GM19372 (cell line): ENCODE data around the gene RNF145.
"Not testable (repeated sequence)": the region's sequence is repeated elsewhere in the genome, so short reads cannot be mapped to it uniquely, and the experiment has no call there.

ENCODE experiments used
- ATAC-seq: cut with Tn5 transposase; IDR thresholded peaks from one replicate; pipeline ENCODE4 v1.9.1; 2021; ENCODE audit warnings: mild to moderate bottlenecking, low read depth, moderate library complexity; ENCODE audit not compliant: unreplicated experiment

Gene RNF145

GRCh38 chr5:159123189-159123588 is 86.2 kb downstream of the RNF145 start:
- ATAC-seq: no peak

- no peak for ATAC-seq
Observed at GRCh38 chr5:159121061-159121460, 88.3 kb downstream of the RNF145 start.

GRCh38 chr5:159120446-159120845 is 88.9 kb downstream of the RNF145 start:
- peak; percentile 56 for ATAC-seq

- ATAC-seq: not testable (repeated sequence)
Observed at GRCh38 chr5:159119842-159120241, 89.5 kb downstream of the RNF145 start.

- not testable (repeated sequence) for ATAC-seq
Observed at GRCh38 chr5:159118958-159119659, 90.2 kb downstream of the RNF145 start.

GRCh38 chr5:159113405-159113804 is 95.9 kb downstream of the RNF145 start:
- no peak for ATAC-seq

GRCh38 chr5:159112436-159112835 is 96.9 kb downstream of the RNF145 start:
- ATAC-seq: no peak
